ENCODE results near the gene EXOSC1.
A peak's percentile ranks its signal among the peaks of the same experiment; 100 is the strongest.
"Not testable (repeated sequence)": the region's sequence is repeated elsewhere in the genome, so short reads cannot be mapped to it uniquely, and the experiment has no call there.

The EXOSC1 gene

GRCh38 chr10:97459111-97459510 lies 13.3 kb upstream of the EXOSC1 start:
- no peak for DNase-seq (ENCODE audit: low spot score)

- DNase-seq (ENCODE audit: low spot score): no peak
These were observed 10.9 kb upstream of the EXOSC1 start for GRCh38 chr10:97456686-97457065.

DNA sequence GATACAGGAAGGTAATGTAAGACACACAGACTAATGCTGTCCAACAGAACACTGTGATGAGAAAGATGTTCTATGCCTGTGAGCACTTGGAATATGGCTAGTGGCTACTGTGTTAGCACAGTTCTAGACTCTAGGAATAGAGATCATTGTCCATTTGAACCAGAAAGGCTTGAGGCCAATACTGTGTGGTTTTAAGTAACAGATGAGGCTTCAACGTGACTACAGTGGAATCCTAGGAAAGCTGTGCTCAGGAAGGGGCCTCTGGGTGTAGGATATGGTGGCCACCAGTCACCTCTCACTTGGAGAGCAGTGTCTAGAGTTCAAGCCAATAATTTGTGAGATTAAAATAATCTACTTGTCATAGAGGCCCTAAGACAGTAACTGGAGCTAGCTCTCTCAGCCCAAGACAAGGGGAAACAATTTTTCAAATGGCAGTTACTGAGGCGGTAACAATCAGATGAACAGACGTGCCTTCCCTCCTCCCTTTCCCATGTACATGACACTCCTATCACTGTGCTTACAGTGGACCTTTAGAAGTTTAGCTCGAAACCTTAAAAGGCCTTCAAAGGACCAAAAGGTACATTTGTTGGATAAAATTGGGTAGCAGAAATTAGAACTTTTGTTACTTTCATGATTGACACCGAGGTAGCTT lies 10.4 kb upstream of the EXOSC1 start:
- no peak for DNase-seq (ENCODE audit: low spot score)

DNA sequence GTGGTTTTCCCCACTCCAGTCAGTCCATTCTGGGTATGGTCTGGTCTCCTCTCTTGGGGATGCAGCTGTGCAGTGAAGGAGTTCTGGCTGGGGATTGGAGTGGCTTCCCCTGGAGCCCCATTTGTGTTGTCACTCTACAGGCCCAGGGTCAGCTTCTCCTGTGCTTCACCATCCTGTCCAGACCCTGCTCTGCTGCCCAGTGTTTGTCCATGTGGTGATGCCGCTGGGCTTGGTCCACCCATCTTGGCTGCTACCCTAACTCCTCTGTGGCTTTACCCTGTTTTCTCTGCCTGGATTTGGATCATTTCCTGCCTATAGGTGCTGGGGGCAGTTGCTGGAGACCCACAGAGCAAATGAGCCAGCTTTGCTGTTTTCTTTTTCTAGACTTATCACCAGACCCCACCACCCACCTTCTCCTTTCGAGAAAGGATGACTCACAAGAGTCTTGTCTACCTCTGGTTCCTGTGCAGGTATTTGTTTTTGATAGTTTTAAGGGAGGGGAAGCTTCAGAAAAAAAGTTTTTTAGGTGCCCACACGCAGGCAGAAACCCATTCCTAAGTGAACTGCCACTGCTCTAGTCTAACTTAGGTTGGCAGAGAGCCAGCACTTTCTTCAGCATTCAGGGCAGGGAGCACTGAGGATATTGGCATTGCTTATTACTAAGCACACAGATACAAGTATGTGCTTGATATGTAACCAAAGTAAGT lies 8.7 kb upstream of the EXOSC1 start:
- no peak for DNase-seq (ENCODE audit: low spot score)

- no peak for DNase-seq (ENCODE audit: low spot score)
These were observed 6.5 kb upstream of the EXOSC1 start for GRCh38 chr10:97452352-97452751.

DNA sequence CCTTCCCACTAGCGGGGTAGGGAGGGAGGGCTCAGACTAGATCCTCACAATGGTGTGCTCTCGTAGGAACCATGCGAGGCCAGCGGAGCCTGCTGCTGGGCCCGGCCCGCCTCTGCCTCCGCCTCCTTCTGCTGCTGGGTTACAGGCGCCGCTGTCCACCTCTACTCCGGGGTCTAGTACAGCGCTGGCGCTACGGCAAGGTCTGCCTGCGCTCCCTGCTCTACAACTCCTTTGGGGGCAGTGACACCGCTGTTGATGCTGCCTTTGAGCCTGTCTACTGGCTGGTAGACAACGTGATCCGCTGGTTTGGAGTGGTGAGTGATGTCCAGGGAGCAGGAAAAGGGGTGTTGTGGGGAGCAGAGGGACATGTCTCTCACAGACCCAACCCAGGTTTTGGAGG lies 5.8 kb upstream of the EXOSC1 start:
- no peak for DNase-seq (ENCODE audit: low spot score)

GRCh38 chr10:97450828-97451227 lies 5.0 kb upstream of the EXOSC1 start:
- no peak for DNase-seq (ENCODE audit: low spot score)

- DNase-seq (ENCODE audit: low spot score): no peak
These were observed 467 bp downstream of the EXOSC1 start for GRCh38 chr10:97445357-97445721.

DNA sequence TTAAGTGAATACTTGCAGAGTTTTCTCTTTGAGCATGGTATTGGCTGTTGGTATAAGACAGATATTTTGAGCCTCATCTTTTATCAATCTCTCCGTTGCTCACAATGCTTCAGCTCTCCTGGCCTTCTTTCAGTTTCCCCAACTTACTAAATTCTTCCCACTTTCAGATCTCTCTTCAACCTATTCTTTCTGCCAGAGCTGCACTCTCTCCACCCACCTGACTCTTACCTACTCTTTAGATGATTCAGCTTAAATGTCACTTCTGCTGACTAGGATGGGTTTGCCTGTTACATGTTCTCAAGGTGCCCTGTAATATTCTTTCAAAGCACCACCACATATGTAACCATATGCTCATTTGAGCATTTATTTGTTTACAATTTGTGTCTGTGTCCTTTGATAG lies 1.6 kb downstream of the EXOSC1 start:
- no peak for DNase-seq (ENCODE audit: low spot score)

DNA sequence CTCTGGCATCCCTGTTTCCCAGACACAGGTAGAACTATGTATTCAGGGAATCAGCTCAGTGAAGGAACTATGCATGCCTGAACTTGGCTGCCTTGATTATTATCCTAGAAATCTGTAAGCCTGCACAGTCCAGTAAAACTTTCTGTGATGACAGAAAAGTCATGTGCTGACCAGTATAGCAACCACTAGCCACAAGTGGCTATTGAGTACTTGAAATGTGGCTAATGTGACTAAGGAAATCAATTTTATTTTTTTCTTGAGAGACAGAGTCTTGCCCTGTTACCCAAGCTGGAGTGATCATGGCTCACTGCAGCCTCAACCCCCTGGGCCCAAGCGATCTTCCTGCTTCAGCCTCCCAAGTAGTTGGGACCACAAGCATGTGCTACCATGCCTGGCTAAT lies 3.5 kb downstream of the EXOSC1 start:
- DNase-seq (ENCODE audit: low spot score): no peak

GRCh38 chr10:97435211-97435610 lies 10.6 kb downstream of the EXOSC1 start:
- no peak for DNase-seq (ENCODE audit: low spot score)

DNA sequence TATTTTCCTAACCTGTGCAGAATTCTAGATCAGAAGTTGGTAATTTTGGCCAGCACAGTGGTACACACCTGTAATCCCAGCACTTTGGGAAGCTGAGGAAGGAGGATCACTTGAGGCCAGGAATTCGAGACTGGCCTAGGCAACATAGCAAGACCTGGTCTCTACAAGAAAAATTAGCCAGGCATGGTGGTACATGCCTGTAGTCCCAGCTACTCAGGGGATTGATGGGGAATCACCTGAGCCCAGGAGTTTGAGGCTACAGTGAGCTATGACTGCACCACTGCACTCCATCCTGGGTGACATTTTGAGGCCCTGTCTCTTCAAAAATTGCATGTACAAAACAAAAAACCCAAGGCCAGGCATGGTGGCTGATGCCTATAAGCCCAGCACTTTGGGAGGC lies 11.2 kb downstream of the EXOSC1 start:
- no peak for DNase-seq (ENCODE audit: low spot score)

DNA sequence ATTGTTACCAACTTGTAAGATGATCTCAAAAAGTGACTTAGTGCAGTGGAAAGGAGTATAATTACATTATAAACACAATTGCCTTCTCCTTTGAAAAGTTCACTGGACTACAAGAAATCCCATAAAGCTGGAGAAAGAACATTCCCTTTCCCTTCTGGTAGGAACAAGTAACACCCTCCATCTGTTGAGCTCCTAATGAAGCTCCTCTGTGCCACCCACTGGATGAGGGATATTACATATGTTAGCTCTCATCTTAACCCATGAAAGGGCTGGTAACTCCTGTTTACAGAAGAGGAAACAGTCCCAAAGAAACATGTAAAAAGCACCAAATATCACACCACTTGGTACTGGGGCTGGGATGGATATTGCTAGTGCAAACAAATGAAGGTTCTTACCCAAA lies 11.8 kb downstream of the EXOSC1 start:
- no peak for DNase-seq (ENCODE audit: low spot score)

DNA sequence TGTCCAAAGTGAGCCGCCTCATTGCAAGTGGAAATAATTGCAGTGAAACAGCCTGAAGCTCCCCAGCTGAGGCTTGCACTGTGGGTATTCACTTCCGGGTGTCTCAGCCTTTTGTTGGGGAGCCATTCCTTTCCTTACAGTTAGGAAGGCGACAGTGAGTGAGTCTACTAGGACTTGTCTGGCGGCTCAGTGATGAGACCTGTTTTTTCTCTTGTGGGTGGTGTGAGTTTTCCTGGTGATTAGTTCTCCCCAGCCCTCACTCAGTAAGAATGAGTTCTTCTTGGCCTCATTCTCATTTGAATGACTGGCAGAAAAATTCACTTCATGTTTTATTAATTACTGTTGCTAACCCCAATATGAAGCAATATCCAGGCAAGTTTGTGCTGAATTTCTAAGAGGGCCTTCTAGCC lies 17.2 kb downstream of the EXOSC1 start:
- DNase-seq (ENCODE audit: low spot score): no peak

DNA sequence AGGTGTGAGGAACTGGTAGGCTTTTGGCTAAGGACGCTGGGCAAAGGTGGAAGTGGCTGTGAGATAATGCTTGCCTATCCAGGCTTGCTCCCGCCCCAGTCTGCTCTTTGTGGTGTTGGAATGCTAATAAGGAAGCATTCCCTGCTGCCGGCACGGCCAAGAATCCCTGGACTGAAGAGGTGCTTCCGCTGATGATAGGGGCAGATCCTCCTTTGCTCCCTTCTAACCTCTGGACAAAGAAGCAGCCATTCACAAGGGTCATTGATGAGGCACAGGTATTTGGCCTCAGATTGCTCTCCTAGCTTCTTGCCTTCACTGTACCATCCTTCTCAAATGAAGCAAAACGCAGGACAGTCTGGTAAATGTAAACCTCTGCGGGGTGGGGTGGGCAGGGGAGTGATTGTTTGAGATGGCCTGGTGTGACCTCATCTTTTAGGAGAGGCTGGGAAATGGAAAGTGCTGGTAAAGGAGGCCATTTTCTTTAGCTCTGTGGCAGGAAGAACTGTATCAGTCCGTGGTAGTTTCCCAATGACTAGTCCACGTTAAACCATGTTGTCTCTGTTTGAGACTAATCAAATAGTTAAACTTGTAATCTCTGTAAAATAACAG lies 18.1 kb downstream of the EXOSC1 start:
- peak; percentile 66 for DNase-seq (ENCODE audit: low spot score)

DNA sequence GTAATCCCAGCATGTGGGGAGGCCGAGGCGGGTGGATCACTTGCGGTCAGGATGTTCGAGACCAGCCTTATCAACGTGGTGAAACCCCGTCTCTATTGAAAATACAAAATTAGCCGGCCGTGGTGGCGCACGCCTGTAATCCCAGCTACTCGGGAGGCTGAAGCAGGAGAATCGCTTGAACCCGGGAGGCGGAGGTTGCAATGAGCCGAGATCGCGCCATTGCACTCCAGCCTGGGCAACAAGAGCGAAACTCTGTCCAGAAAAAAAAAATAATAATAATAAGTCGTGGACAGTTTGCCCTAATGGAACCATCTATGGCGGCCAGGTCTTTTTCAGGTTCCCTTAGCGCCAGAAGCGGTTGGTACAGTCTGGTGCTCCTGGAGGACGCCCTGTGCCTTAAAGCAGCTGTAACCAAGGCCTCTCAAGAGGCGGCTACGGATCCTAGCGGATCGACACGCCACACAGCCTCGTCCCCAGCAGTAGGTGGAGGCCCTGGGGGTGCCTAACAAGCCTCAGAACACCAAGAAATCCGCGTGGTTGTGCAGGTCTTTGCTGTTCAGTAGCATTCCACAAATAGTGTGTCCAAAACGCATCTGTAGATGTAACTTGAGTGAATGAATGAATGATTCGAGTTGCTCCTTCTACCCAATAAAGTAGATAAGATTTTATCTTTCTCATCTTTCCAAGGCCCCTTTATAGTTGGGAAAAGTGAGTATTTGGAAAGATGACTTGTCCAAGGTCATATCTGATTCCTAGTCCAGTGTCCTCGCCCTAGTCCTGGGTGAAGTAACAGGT lies 18.8 kb downstream of the EXOSC1 start:
- no peak for DNase-seq (ENCODE audit: low spot score)

- peak; percentile 98 for DNase-seq (ENCODE audit: low spot score)
These were observed 19.6 kb downstream of the EXOSC1 start, which contains the start of gene PGAM1 for GRCh38 chr10:97425964-97426775. Gene PGAM1 (plus strand): TSS chr10:97426191. CDS start chr10:97426308, 117 bp downstream.

- not testable (repeated sequence) for DNase-seq (ENCODE audit: low spot score)
These were observed 22.1 kb downstream of the EXOSC1 start for GRCh38 chr10:97423757-97424098.

GRCh38 chr10:97416565-97416964 lies 29.2 kb downstream of the EXOSC1 start:
- DNase-seq (ENCODE audit: low spot score): no peak

GRCh38 chr10:97412891-97413304 lies 32.9 kb downstream of the EXOSC1 start:
- DNase-seq (ENCODE audit: low spot score): no peak

GRCh38 chr10:97411406-97411805 lies 34.4 kb downstream of the EXOSC1 start:
- no peak for DNase-seq (ENCODE audit: low spot score)

DNA sequence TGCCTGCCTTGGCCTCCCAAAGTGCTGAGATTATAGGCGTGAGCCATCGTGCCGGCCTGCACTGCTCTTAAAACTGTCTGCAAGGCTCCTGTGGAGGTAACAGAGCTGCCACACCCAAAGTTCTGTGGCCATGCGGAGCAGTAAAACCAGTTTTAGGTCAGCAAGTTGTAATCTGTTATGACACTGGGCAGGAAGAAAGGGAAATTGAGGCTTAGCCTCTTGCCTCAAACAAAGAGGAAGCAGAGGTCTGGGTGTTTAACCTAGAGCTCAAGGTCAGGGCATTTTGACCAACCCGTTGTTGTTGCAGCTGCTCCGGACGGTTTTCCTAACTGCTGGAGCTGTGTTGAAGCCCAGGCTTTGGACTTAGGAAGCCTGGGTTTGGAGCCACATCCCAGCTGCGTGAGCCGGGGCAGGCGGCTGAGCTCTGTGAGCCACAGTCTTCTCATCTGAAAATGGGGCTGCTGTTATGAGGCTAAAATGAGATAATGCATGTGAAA lies 37.3 kb downstream of the EXOSC1 start:
- no peak for DNase-seq (ENCODE audit: low spot score)
